HepG2 (cell line): ENCODE data around the gene JAGN1. TPM values are rescaled to one million over a fixed set of nuclear protein-coding genes. Genes with fewer than 3 reads are reported as not detected.

Experiments used
- CBX5 ChIP-seq: sonication (generic); formaldehyde crosslinking; IDR thresholded peaks from 2 replicates; pipeline ENCODE4 v1.4.0; 2020; ENCODE audit warnings: missing genetic modification reagents, borderline replicate concordance
- CCDC6 ChIP-seq: sonication (generic); formaldehyde crosslinking; IDR thresholded peaks from 2 replicates; pipeline ENCODE4 v1.8.1; 2022; ENCODE audit warnings: mild to moderate bottlenecking, missing genetic modification reagents, moderate library complexity
- CTCF ChIP-seq: sonication (generic); formaldehyde crosslinking; IDR thresholded peaks from 2 replicates; pipeline ENCODE4 v1.5.0; 2020; ENCODE audit warnings: mild to moderate bottlenecking, missing genetic modification reagents, moderate library complexity
- GLMP ChIP-seq: sonication (generic); formaldehyde crosslinking; IDR thresholded peaks from 2 replicates; pipeline ENCODE4 v1.9.0; 2021; ENCODE audit warnings: missing genetic modification reagents, mild to moderate bottlenecking, borderline replicate concordance
- HMGA1 ChIP-seq: sonication (generic); formaldehyde crosslinking; conservative IDR thresholded peaks from 2 replicates; pipeline ENCODE4 v1.4.0; 2020; ENCODE audit warnings: missing genetic modification reagents
- IKZF5 ChIP-seq: IDR thresholded peaks from 2 replicates; pipeline ENCODE4 v1.6.1; 2018; ENCODE audit warnings: missing genetic modification reagents, mild to moderate bottlenecking, missing compliant biosample characterization
- ISX ChIP-seq: sonication (generic); formaldehyde crosslinking; conservative IDR thresholded peaks from 2 replicates; pipeline ENCODE4 v1.5.0; 2020; ENCODE audit warnings: missing genetic modification reagents
- KDM5B ChIP-seq: sonication (generic); formaldehyde crosslinking; IDR thresholded peaks from 2 replicates; pipeline ENCODE4 v1.4.0; 2020; ENCODE audit warnings: missing genetic modification reagents, mild to moderate bottlenecking, borderline replicate concordance
- KLF15 ChIP-seq: sonication (generic); formaldehyde crosslinking; IDR thresholded peaks from 2 replicates; pipeline ENCODE4 v1.8.1; 2023; ENCODE audit warnings: borderline replicate concordance, mild to moderate bottlenecking, inconsistent platforms, missing genetic modification reagents, mixed read lengths
- KMT2B ChIP-seq: IDR thresholded peaks from 2 replicates; pipeline ENCODE4 v1.6.1; 2016; ENCODE audit warnings: missing genetic modification reagents, missing compliant biosample characterization
- NKX3-1 ChIP-seq: sonication (generic); formaldehyde crosslinking; IDR thresholded peaks from 2 replicates; pipeline ENCODE4 v1.5.0; 2020; ENCODE audit warnings: missing genetic modification reagents
- PHB2 ChIP-seq: fragments of 450-650 bp; IDR thresholded peaks from 2 replicates; pipeline ENCODE4 v1.6.1; 2018; ENCODE audit not compliant: partially characterized antibody
- POLR2AphosphoS2 ChIP-seq: IDR thresholded peaks from 2 replicates; pipeline ENCODE4 v1.6.1; 2011; ENCODE audit warnings: low read depth, low read length, improper control_type of control experiment
- SATB2 ChIP-seq: sonication (generic); formaldehyde crosslinking; IDR thresholded peaks from 2 replicates; pipeline ENCODE4 v1.5.0; 2020; ENCODE audit warnings: missing genetic modification reagents
- SIN3A ChIP-seq: IDR thresholded peaks from 2 replicates; pipeline ENCODE4 v1.6.1; 2011; ENCODE audit warnings: low read depth, mild to moderate bottlenecking, control low read depth, low read length, borderline replicate concordance
- ZFYVE20 ChIP-seq: sonication (generic); formaldehyde crosslinking; IDR thresholded peaks from 2 replicates; pipeline ENCODE4 v1.8.0; 2023; ENCODE audit warnings: low read depth, mild to moderate bottlenecking, moderate library complexity, missing genetic modification reagents, borderline replicate concordance
- ZNF232 ChIP-seq: sonication (generic); formaldehyde crosslinking; IDR thresholded peaks from 2 replicates; pipeline ENCODE4 v1.4.0; 2020; ENCODE audit warnings: missing genetic modification reagents, borderline replicate concordance
- ZNF264 ChIP-seq: sonication (generic); formaldehyde crosslinking; IDR thresholded peaks from 2 replicates; pipeline ENCODE4 v1.4.0; 2020; ENCODE audit warnings: missing genetic modification reagents
- ZNF354B ChIP-seq: sonication (generic); formaldehyde crosslinking; IDR thresholded peaks from 2 replicates; pipeline ENCODE4 v1.8.0; 2022; ENCODE audit warnings: mild to moderate bottlenecking, missing genetic modification reagents
- ZNF678 ChIP-seq: sonication (generic); formaldehyde crosslinking; IDR thresholded peaks from 2 replicates; pipeline ENCODE4 v1.4.0; 2020; ENCODE audit warnings: mild to moderate bottlenecking, missing genetic modification reagents
- ZNF747 ChIP-seq: sonication (generic); formaldehyde crosslinking; IDR thresholded peaks from 2 replicates; pipeline ENCODE4 v1.8.1; 2023; ENCODE audit warnings: missing genetic modification reagents, mild to moderate bottlenecking, borderline replicate concordance
- ZNF768 ChIP-seq: sonication (generic); formaldehyde crosslinking; IDR thresholded peaks from 2 replicates; pipeline ENCODE4 v1.4.0; 2020; ENCODE audit warnings: missing genetic modification reagents
- ZNF780A ChIP-seq: sonication (generic); formaldehyde crosslinking; IDR thresholded peaks from 2 replicates; pipeline ENCODE4 v1.8.0; 2022; ENCODE audit warnings: mild to moderate bottlenecking, missing genetic modification reagents, moderate library complexity
- polyA plus RNA-seq, 8 experiments: library from polyadenylated mRNA; depleted of rRNA in 3 of 8; stranded (reverse) in 7 of 8; unstranded in 1 of 8; fragments of >200 nt; fragmentation: Illumina TruSeq in 4 of 8; extraction: Trizol in 4 of 8; gene quantifications; 2 replicates each; pipeline versions ENCODE4 v1.2.1 to v1.2.3, GENCODE V29; 2011 to 2016; ENCODE audit warnings: low read depth in 4 of 8, missing spikeins in 1 of 8, mixed read lengths in 1 of 8; ENCODE audit not compliant: insufficient read depth in 1 of 8
- total RNA-seq, 5 experiments: library from RNA; depleted of rRNA; stranded (reverse); fragments of >200 nt; fragmentation: Illumina TruSeq; extraction: Trizol; gene quantifications; 2 replicates each; pipeline ENCODE4 v1.2.3, GENCODE V29; 2016; ENCODE audit warnings: low read depth in 1 of 5
- TF ChIP-seq, protein P1 (sequence below): sonication (generic); formaldehyde crosslinking; IDR thresholded peaks from 2 replicates; pipeline ENCODE4 v1.5.0; 2020; ENCODE audit warnings: mild to moderate bottlenecking, missing genetic modification reagents, borderline replicate concordance

Gene JAGN1
- total and polyA plus RNA-seq, 2 of the 13 experiments (the other 11 are each of a cell fraction or from before 2014, with no cell fraction given) = 49.9 to 50.9 TPM

- TF ChIP-seq SATB2 (CRISPR knock-in tag) (peak; percentile 72; the same call in 1 of the 2 replicates), ZNF232 (CRISPR knock-in tag) (peak; percentile 88; the same call in 1 of the 2 replicates), SIN3A (peak; percentile 87; the same call in 1 of the 2 replicates), ZNF747 (CRISPR knock-in tag) (no peak), ZNF354B (CRISPR knock-in tag) (0 out of 2 replicates have a peak, but pooled peaks have one; percentile 72), IKZF5 (peak; percentile 18; the same call in 1 of the 2 replicates), CTCF (0 out of 2 replicates have a peak, but pooled peaks have one; percentile 15), ISX (CRISPR knock-in tag) (no peak), CCDC6 (CRISPR knock-in tag) (peak; percentile 65; the same call in 1 of the 2 replicates), ZNF780A (0 out of 2 replicates have a peak, but pooled peaks have one; percentile 1), KMT2B (CRISPR knock-in tag) (peak; percentile 73), ZNF768 (CRISPR knock-in tag) (0 out of 2 replicates have a peak, but pooled peaks have one; percentile 29), PHB2 (no peak), ZNF264 (0 out of 2 replicates have a peak, but pooled peaks have one; percentile 57), KDM5B (CRISPR knock-in tag) (no peak; the same call in 1 of the 2 replicates), ZNF678 (CRISPR knock-in tag) (0 out of 2 replicates have a peak, but pooled peaks have one; percentile 61), POLR2AphosphoS2 (no peak), NKX3-1 (peak; percentile 79; the same call in 1 of the 2 replicates), KLF15 (CRISPR knock-in tag) (no peak), HMGA1 (CRISPR knock-in tag) (no peak), CBX5 (peak; percentile 12; the same call in 1 of the 2 replicates), GLMP (CRISPR knock-in tag) (no peak), ZFYVE20 (CRISPR knock-in tag) (0 out of 2 replicates have a peak, but pooled peaks have one; percentile 39)
- TF ChIP-seq, protein P1, sequence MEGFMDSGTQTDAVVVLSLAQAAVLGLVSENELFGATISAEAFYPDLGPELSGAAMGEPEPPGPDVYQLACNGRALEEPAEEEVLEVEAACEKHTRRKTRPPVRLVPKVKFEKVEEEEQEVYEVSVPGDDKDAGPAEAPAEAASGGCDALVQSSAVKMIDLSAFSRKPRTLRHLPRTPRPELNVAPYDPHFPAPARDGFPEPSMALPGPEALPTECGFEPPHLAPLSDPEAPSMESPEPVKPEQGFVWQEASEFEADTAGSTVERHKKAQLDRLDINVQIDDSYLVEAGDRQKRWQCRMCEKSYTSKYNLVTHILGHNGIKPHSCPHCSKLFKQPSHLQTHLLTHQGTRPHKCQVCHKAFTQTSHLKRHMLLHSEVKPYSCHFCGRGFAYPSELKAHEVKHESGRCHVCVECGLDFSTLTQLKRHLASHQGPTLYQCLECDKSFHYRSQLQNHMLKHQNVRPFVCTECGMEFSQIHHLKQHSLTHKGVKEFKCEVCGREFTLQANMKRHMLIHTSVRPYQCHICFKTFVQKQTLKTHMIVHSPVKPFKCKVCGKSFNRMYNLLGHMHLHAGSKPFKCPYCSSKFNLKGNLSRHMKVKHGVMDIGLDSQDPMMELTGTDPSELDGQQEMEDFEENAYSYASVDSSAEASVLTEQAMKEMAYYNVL = no peak
Observed at GRCh38 chr3:9933561-9934234, 43.3 kb downstream of the JAGN1 start, which contains the start of gene CRELD1 (continued).
